Endothelial cell of umbilical vein (primary cell): Measurements from ENCODE around the gene MATN1. TPM values are rescaled to one million over a fixed set of nuclear protein-coding genes. Genes with fewer than 3 reads are reported as not detected.

Source experiments
- BruUV-seq: library from RNA; stranded (reverse); fragments of 400-500 nt; replicated peaks from 2 replicates; lab custom pipeline; 2021; lab: Mats Ljungman, UMichigan
- CTCF ChIA-PET: fragments of 300-600, 350-600 bp; sonication (Branson Sonifier 250); formaldehyde crosslinking; loops from one replicate; lab custom pipeline; 2021; ENCODE audit warnings: antibody characterized with exemption, inconsistent platforms; lab: Charles Lee
- POLR2A ChIA-PET: fragments of 300-600, 350-600 bp; sonication (Branson Sonifier 250); formaldehyde crosslinking; loops from one replicate; lab custom pipeline; 2021; ENCODE audit warnings: antibody characterized with exemption, inconsistent platforms; lab: Charles Lee
- DNase-seq: peaks from one replicate; pipeline ENCODE4 v3.0.0-alpha.2; 2011; ENCODE audit warnings: low read depth, low spot score
- FAIRE-seq: peaks from 2 replicates; lab custom pipeline; 2011; peaks lifted over from hg19 to GRCh38; lab: Jason Lieb, UNC
- H2AFZ ChIP-seq: 2 replicates; pipeline ENCODE4 v1.6.0; 2012; ENCODE audit warnings: low read depth, low read length, control low read depth, inconsistent platforms
- H3K27ac ChIP-seq: 2 replicates; pipeline ENCODE4 v1.5.1; 2011; ENCODE audit warnings: low read depth, mild to moderate bottlenecking, control low read depth, low read length, moderate library complexity; ENCODE audit not compliant: insufficient read depth
- H3K27me3 ChIP-seq, 2 experiments: 2 replicates each; pipeline versions ENCODE4 v1.6.0 to v1.6.1; 2011; ENCODE audit warnings: low read length in 2 of 2, mixed read lengths in 1 of 2; ENCODE audit not compliant: control insufficient read depth in 2 of 2, insufficient read depth in 2 of 2
- H3K36me3 ChIP-seq, 2 experiments: 2 replicates in 1 of 2; 3 replicates in 1 of 2; pipeline ENCODE4 v1.5.1; 2011; ENCODE audit warnings: low read length in 2 of 2, mild to moderate bottlenecking in 1 of 2, moderate library complexity in 1 of 2; ENCODE audit not compliant: control insufficient read depth in 2 of 2, insufficient read depth in 2 of 2; ENCODE audit errors: extremely low read depth in 1 of 2
- H3K4me1 ChIP-seq: 3 replicates; pipeline ENCODE4 v1.5.1; 2011; ENCODE audit warnings: mild to moderate bottlenecking, low read length; ENCODE audit not compliant: control insufficient read depth, insufficient read depth; ENCODE audit errors: extremely low read depth
- H3K4me2 ChIP-seq: 2 replicates; pipeline ENCODE4 v1.6.1; 2011; ENCODE audit warnings: low read length, control low read depth, mixed read lengths; ENCODE audit not compliant: insufficient read depth
- H3K4me3 ChIP-seq, 3 experiments: fragments of 200-600 bp in 1 of 3; sonication (generic), shearing (Covaris generic) in 1 of 3; replicated peaks in 1 of 3; 2 replicates each; pipeline ENCODE4 v1.5.1; 2011 to 2016; ENCODE audit warnings: control low read depth in 3 of 3, low read length in 3 of 3, mild to moderate bottlenecking in 2 of 3, inconsistent platforms in 1 of 3, low read depth in 1 of 3, moderate library complexity in 1 of 3; ENCODE audit not compliant: insufficient read depth in 1 of 3
- H3K79me2 ChIP-seq: 2 replicates; pipeline ENCODE4 v1.6.0; 2012; ENCODE audit warnings: low read length, inconsistent platforms; ENCODE audit not compliant: control insufficient read depth, insufficient read depth
- H3K9ac ChIP-seq: replicated peaks from 2 replicates; pipeline ENCODE3; 2011; ENCODE audit warnings: low read length, control low read depth; ENCODE audit not compliant: insufficient read depth; ENCODE audit errors: extremely low read depth
- H3K9me1 ChIP-seq: replicated peaks from 3 replicates; pipeline ENCODE4 v1.6.0; 2011; ENCODE audit warnings: mild to moderate bottlenecking, low read length; ENCODE audit not compliant: control insufficient read depth, insufficient read depth; ENCODE audit errors: extremely low read depth
- H3K9me3 ChIP-seq: replicated peaks from 2 replicates; pipeline ENCODE4 v1.5.1; 2012; ENCODE audit warnings: low read length, inconsistent platforms; ENCODE audit not compliant: control insufficient read depth, insufficient read depth
- H4K20me1 ChIP-seq: replicated peaks from 2 replicates; pipeline ENCODE3; 2011; ENCODE audit warnings: mild to moderate bottlenecking, low read length; ENCODE audit not compliant: control insufficient read depth, insufficient read depth; ENCODE audit errors: extremely low read depth
- CTCF ChIP-seq, 2 donors: IDR thresholded peaks; 1 replicate in 1 of 2; 2 replicates in 1 of 2; pipeline ENCODE4 v1.5.1; 2011; ENCODE audit warnings: low read length in 2 of 2, mild to moderate bottlenecking in 2 of 2, moderate library complexity in 2 of 2, control low read depth in 1 of 2, inconsistent platforms in 1 of 2, low read depth in 1 of 2; ENCODE audit not compliant: insufficient read depth in 1 of 2; ENCODE audit errors: extremely low read depth in 1 of 2
- EZH2 ChIP-seq: IDR thresholded peaks from 2 replicates; pipeline ENCODE4 v1.6.1; 2012; ENCODE audit warnings: borderline replicate concordance, low read depth, mild to moderate bottlenecking, moderate library complexity, low read length, inconsistent platforms; ENCODE audit not compliant: severe bottlenecking
- FOS ChIP-seq: IDR thresholded peaks from 2 replicates; pipeline ENCODE4 v1.6.1; 2011; ENCODE audit warnings: mild to moderate bottlenecking, low read length, moderate library complexity, borderline replicate concordance; ENCODE audit not compliant: insufficient read depth
- GATA2 ChIP-seq: IDR thresholded peaks from 2 replicates; pipeline ENCODE4 v1.7.0; 2011; ENCODE audit warnings: low read depth, mild to moderate bottlenecking, moderate library complexity, mixed read lengths, low read length; ENCODE audit not compliant: insufficient read length, insufficient read depth
- JUN ChIP-seq: IDR thresholded peaks from 2 replicates; pipeline ENCODE4 v1.6.1; 2011; ENCODE audit warnings: borderline replicate concordance, low read depth; ENCODE audit not compliant: insufficient read length, insufficient read depth
- MAX ChIP-seq: IDR thresholded peaks from 2 replicates; pipeline ENCODE4 v1.6.1; 2011; ENCODE audit not compliant: insufficient read depth, insufficient read length
- MYC ChIP-seq: IDR thresholded peaks from one replicate; pipeline ENCODE4 v1.6.1; 2011; ENCODE audit warnings: mild to moderate bottlenecking, low read depth, low read length
- POLR2A ChIP-seq: IDR thresholded peaks from 2 replicates; pipeline ENCODE4 v1.6.1; 2012; ENCODE audit warnings: low read depth, mild to moderate bottlenecking, control low read depth, low read length
- POLR2AphosphoS5 ChIP-seq: IDR thresholded peaks from 2 replicates; pipeline ENCODE4 v1.6.1; 2012; ENCODE audit warnings: low read depth, mild to moderate bottlenecking, control low read depth, low read length, moderate library complexity; ENCODE audit not compliant: insufficient read depth
- dilution Hi-C: fragments of 300-500 bp; cut with MboI; formaldehyde crosslinking; loops from one replicate; pipeline ENCODE4 v1.15.0; 2019; ENCODE audit warnings: low sequenced_read_pairs; ENCODE audit not compliant: extremely low pct_ligation_motif_present
- intact Hi-C: fragments of 100-400 bp; cut with micrococcal nuclease; formaldehyde crosslinking; loops from one replicate; pipeline ENCODE4 v1.10.0; 2022
- polyA plus RNA-seq, 4 experiments: library from polyadenylated mRNA; depleted of rRNA in 3 of 4; stranded (reverse) in 3 of 4; unstranded in 1 of 4; fragments of >200 nt; gene quantifications; 2 replicates each; pipeline versions ENCODE4 v1.2.1 to v1.2.3, GENCODE V29; 2011 to 2012; ENCODE audit warnings: missing spikeins in 1 of 4
- total RNA-seq: library from RNA; stranded (reverse); gene quantifications from 2 replicates; pipeline ENCODE4 v1.2.3, GENCODE V29; 2021

The MATN1 gene
- total and polyA plus RNA-seq, 2 donors (not counting 3 experiments of a cell fraction or from before 2014, with no cell fraction given): 0.29 to 0.36 TPM

GRCh38 chr1:30720271-30721223 lies 2.8 kb downstream of the MATN1 start:
- no TSS peak for BruUV-seq
- H3K9me3 ChIP-seq: no peaks in the 10 kb centered on the region
- no peaks in the 10 kb centered on the region for H3K36me3 ChIP-seq
- DNase-seq (no peak), FAIRE-seq (no peak)
- H3K9me1 ChIP-seq: no peaks in the 10 kb centered on the region
- TF ChIP-seq POLR2A (no peak), MAX (no peak), EZH2 (no peak), JUN (no peak), FOS (no peak), GATA2 (no peak), CTCF (IDR thresholded peaks at IDR 0.05; ENCODE audit: extremely low read depth in 1 of 2, insufficient read depth in 1 of 2, low read depth in 1 of 2, low read length in 2 of 2) (no peak), MYC (no peak), POLR2AphosphoS5 (no peak)
- no peak overlapping the region for H3K9ac ChIP-seq
- ChIA-PET POLR2A (interaction anchor here (0.6 kb wide), 1 partner anchor 81 kb away, joined by 3 read pairs; no protein-coding TSS in a partner anchor), CTCF (interaction anchor here (0.9 to 9.0 kb wide), 8 partner anchors 15 to 191 kb away, joined by 3 to 726 read pairs (median 4); no protein-coding TSS in a partner anchor)
- no peaks in the 10 kb centered on the region for H3K27me3 ChIP-seq
- no peaks in the 10 kb centered on the region for H4K20me1 ChIP-seq
- no peaks in the 10 kb centered on the region for H3K79me2 ChIP-seq
- no peak overlapping the region for H3K4me2 ChIP-seq
- peaks cover 5% of the 10 kb centered on the region for H3K4me1 ChIP-seq
- no peak overlapping the region for H2AFZ ChIP-seq
- no peak overlapping the region for H3K4me3 ChIP-seq
- intact Hi-C loops: no loop called here
- dilution Hi-C loops: no loop called here
- no peak overlapping the region for H3K27ac ChIP-seq
